SKM-1 treated with dmso at 0.1 percent for 144 hours (cell line): Measurements from ENCODE around the gene GGNBP2.
A peak's percentile ranks its signal among the peaks of the same experiment; 100 is the strongest.
"Not testable (repeated sequence)": the region's sequence is repeated elsewhere in the genome, so short reads cannot be mapped to it uniquely, and the experiment has no call there.

Experiments
- DNase-seq: peaks from one replicate; lab custom pipeline; 2025; ENCODE audit not compliant: unreplicated experiment; lab: John Stamatoyannopoulos, UW

GGNBP2 gene, protein sequence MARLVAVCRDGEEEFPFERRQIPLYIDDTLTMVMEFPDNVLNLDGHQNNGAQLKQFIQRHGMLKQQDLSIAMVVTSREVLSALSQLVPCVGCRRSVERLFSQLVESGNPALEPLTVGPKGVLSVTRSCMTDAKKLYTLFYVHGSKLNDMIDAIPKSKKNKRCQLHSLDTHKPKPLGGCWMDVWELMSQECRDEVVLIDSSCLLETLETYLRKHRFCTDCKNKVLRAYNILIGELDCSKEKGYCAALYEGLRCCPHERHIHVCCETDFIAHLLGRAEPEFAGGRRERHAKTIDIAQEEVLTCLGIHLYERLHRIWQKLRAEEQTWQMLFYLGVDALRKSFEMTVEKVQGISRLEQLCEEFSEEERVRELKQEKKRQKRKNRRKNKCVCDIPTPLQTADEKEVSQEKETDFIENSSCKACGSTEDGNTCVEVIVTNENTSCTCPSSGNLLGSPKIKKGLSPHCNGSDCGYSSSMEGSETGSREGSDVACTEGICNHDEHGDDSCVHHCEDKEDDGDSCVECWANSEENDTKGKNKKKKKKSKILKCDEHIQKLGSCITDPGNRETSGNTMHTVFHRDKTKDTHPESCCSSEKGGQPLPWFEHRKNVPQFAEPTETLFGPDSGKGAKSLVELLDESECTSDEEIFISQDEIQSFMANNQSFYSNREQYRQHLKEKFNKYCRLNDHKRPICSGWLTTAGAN

DNA sequence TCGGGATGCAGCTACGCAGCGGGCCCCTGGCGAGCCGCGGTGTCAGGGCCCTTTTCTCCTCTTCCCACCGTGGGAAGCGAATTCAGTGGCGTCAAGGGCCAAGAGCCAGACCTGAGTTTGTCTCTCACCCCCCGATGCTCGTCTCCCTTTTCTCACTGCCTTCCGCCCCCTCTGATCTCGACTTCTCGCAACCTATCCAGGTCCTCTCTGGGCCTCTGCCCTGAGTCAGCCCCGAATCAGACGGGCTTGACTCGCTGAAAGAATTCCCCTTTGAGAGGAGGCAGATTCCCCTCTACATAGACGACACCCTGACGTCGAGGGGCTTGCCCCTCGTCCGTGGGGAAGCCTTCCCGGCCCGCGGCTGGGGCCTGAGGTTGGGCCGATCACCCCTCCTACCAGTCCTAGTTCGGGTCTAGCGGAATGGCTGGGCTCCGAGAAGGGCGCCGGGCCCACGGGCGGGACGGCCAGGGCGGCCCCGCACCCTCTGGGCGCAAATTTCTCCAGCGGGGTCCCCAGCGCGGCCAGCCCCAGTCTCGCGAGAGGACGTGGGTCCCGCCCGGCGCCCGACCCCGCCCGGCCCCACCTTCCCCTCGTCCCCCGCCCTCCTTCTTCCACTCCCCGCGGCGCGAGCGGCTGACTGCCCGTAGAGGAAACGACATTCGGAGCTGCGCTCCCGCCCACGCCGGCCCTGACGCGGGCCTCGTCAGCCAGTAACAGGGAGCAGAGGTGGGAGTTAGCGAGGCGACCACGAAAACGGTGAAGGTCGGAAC is at the start of gene GGNBP2:
Gene GGNBP2 (plus strand): TSS at position 613 of the 770 bp plus-strand sequence. CDS start 806 bp downstream, outside the sequence.
- DNase-seq, result peak; percentile 73

DNA sequence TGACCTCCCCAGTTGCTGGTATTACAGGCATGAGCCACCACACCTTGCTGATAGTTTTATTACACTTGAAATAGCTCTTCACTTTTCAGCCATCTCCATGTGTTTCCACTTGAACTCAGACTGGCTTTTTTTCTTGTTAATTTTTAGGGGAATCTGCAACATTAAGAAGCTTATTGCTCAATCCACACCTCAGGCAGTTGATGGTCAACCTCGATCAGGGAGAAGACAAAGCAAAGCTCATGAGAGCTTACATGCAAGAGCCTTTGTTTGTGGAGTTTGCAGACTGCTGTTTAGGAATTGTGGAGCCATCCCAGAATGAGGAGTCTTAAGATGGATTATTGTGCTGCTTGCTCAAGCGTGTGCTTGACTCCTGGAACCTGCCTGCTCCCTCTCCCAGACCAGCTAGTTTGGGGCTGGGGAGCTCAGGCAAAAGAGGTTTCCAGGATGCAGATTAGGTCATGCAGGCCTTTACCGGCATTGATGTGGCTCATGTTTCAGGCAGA is 49.6 kb upstream of the GGNBP2 start:
- no peak for DNase-seq

DNA sequence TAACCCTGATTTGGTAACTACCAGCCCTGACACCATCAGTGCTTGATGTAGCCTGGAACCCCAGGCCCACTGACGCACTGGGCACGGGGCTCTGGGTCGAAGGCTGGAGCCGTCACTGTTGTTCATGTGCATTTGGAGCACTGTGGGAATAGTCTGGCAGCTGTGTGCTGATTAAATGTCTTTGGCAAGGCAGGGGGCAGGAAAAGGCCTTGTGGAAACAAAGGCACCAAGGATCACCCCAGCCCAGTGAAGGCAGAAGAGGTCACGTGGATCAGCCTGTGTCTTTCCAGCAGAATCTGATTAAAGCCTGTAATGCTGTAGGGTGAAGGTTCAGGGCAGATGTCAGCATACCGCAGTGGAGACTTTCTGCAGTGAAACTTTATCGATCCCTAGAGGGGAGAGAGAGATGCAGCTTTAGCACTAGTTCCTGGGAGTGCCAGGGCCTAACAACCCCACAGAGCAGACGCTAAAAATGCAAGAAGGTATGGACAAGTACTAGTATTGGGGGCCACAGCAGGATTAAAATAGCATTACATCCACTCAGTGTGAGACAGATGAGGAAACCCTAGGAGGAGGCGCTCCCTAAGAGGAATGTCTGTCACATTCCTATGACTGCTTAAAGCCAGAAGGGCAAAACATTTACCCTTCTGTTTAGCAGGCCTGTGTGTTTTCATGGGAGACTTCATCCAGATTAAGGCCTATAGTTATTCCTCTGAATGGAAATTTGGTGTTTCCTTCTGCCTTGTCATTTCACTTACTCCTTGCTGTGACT is 48.5 kb upstream of the GGNBP2 start:
- DNase-seq, result no peak

DNA sequence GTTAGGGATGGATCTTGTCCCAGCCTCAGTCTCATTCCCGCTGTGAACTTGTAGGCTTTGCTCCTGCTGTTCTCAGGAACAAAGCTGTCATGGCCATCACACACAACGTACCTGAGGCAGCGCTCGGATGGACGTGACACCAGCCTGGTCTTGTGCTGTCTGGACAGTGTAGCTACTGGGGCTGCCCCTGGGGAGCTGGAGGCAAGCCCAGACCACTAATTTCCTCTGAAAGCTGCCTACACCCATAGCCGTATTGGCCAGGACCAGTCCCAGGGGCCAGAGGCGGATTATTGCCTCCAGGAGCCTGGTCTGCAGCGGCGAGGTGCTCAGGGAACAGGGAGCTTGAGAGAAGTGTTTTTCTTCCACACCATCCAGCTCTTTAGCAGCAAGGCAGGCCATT is 46.6 kb upstream of the GGNBP2 start:
- DNase-seq, result no peak

DNA sequence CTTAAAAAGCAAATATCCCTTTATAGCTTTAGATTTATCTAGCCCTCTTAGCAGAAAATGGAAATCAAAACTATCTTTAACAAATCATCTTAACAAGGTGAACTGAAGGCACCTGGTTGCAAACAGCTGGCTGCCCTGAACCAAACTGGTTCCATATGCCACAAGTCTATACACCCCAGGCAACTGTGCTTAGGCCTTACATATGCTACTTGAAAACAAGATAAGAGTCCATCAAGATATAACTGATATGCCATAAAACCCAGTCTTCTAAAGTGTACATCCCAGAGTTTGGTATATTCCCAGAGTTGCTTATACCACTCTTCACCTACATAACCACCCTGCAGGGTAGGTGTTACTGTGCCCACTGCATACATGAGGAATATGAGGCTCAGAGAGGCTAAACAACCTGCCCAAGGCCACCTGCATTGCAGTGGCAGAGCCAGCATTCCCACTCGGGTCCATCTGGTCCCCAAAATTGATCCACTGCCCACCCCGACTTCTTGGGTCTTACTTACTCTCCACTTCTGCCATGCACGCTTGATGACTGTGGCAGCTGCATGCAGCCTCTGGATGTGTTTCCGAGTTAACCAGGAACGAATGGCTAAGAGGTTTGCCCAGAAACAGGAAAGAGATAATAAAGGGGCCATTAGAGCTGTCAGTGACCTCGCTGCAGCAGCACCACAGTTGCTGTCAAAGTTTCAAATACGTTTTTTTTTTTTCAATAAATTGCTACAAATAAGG is 46.0 kb upstream of the GGNBP2 start:
- DNase-seq, result no peak

DNA sequence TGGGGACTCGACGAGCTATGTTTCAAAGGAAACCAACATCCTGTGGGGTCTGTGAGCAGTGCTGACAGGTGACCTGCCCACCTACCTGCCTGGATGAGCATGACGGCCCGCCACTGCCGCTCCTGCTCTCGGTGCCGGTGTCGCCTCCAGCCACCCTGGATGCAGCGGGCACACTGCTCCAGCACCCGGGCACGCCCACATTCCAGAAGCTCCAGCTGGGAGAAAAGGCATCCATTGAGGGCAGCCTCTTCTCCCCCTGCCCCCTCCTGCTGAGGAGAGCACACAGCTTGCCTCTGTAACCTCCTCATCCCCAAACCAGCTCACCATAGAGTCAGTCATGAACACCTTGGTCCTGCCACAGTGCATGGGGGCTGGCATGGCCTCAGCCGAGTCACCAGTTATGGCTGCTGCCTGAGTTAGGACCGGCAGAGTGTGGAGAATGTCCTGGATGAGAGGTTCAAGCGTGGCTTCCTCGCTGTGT is 43.9 kb upstream of the GGNBP2 start:
- DNase-seq, result no peak

DNA sequence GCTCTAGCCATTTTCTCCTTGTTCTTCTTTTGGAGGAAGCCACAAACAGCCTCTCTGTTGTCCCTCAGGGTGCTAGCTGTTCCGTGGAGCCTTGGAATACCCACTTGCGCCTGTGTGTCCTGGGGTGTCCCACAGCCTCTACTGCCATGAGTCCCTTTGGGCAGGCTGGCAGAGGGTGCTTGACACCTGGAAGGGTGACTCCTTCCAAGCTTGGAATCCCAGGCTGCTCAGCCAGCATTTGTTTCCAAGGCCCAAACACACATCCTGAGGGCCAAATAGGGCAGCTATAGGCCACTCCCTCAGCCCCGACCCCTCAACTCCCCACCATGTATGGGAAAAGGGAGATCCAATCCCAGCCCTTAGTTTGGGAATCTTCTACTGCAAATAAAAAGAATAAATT is 43.4 kb upstream of the GGNBP2 start:
- no peak for DNase-seq

DNA sequence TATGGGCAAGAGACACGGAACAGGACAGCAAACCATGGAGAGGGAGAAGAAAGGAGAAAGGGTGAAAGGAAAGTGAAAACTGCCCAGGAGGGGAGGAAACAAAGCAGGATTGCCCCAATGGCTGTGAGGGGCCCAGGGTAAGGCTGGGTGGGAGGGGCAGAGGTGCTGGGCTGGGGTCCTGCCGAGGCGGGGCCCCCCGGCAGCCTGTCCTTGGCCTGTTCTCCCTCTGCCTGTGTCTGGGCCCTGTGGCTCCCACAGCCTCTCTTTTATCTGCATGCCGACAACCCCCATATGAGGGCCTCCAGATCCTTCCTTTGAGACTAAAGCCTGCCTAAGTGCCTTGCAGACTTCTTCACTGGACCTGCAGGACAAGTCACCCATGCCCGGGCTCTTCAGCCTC is 42.8 kb upstream of the GGNBP2 start:
- no peak for DNase-seq

DNA sequence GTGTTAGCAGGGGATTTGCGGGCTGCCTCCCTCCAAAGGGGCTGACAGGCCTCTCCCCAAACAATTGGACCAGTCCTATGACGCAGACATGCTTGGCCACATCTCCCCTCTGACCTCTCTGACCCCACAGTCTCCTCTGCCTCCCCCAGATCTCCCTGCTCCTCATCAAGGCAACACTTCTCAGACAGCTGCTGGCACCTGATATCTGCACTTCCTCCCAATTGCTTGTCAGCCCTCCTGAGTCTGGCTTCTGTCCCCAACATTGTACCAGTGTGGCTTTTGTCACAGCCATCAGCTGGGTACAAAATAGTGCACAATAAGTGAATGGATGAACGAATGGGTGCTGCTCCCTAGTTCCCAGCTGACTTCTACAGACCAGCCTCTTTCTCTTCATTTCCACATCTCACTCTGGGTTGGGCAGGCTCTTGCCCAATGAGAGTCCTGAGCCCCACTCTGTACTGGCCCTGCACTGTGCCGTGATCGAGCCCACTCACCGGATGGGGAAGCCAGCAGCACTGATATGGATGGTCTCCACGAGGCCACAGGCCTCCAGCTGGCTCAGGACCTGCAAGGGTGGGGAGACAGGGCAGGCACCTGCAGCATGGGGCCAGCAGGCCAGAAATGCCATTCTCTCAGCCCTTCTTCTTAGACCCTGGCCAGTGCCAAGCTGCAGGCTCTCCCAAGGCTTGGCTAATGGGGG is 41.1 kb upstream of the GGNBP2 start:
- DNase-seq, result no peak

DNA sequence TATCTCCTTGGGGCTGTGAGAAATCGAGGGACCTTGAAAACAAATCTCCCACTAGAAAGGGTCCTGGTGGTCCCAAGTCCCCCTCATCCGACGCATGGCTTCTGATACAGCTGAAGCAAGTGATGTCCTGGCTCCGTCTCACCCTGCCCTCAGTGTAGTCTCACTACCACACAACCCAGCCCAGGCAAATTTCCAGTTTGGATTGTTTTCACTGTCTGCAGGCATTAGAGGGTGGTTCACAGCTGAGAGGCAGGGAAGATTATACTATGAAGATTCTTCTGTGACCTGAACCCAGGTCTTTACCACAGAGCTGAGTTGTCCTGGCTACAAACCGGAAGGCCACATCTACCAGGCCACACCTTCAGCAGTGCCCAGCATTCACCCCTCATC is 40.6 kb upstream of the GGNBP2 start:
- no peak for DNase-seq

DNA sequence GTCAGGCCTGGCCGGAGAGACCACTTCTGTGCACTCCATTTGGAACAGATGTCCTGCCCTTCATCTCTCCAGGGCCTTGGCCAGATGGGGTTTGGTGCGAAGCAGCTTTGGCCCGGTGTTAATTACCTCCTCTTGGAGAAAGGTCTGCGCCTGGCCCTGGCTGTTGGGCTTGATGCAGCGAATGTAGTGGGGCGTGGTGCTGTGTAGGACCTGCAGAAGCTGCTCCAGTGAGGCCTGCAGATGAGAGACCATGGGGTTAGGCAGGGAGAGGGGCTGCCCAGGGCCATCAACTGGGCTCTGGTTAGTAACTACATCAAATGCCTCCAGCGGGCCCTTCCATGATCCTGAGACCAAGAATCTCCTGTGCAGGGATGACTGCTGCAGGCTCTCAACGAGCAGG is 39.5 kb upstream of the GGNBP2 start:
- no peak for DNase-seq

DNA sequence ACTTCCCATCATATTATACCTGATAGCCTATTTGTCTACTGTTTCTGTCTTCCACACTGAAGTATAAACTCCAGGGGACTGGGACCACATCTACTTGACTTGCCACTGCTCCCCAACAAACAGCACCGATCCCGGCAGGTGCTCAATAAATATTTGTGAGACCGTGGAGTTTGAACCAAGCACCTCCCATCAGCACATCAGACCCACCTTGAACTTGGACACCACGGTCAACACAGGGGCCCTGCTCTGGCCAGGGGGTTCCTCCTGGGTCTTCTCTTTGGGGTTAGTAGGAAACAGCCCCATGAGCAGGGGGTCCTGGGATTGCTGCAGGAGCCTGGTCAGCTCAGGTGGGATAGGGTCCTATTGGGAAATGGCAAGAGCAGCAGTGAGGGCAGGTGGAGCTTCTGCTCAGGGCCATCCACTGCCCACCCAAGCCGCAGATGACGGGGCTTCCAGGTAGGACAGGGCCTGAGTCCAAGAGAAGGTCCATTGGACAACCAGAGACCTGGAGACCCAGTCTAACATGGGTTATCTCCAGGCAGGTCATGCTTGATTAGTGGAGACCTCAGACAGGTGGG is 38.4 kb upstream of the GGNBP2 start:
- DNase-seq, result no peak

DNA sequence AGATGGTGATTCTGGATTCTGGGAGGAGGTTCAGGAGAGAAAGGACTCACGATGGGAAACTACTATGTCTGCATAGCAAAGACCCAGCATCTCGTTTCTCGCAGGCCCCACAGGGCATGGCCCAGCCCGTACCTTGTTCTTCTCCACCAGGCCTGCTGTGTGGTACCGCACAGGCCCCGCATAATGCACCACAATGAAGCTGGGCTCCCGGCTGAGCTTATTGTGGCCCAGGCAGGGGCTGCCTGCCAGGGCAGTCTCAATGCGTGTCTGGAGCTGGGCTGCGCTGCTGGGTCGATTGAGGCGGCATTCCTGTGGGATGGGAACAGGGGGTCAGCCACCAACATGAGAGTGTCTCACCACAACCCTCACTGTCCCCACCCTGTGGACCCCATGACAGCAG is 37.9 kb upstream of the GGNBP2 start:
- DNase-seq, result no peak

DNA sequence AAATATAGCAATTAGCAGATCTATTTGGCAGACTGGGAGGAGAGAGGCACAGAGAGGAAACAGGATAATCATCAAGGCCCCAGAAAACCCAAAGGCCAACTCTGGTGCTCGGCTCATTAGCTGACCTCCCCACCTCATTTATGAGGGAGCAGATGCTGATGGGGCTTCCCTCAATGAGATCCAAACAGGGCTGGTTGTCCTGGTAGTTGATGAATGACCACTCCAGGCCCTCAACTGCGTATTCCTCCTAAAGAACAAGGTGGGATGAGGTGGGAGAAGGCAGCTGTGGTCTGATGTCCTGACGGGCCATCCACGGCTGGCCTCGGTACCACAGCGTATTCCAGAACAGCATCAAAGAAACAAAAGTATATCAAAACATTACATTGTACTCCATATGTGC is 37.5 kb upstream of the GGNBP2 start:
- no peak for DNase-seq

DNA sequence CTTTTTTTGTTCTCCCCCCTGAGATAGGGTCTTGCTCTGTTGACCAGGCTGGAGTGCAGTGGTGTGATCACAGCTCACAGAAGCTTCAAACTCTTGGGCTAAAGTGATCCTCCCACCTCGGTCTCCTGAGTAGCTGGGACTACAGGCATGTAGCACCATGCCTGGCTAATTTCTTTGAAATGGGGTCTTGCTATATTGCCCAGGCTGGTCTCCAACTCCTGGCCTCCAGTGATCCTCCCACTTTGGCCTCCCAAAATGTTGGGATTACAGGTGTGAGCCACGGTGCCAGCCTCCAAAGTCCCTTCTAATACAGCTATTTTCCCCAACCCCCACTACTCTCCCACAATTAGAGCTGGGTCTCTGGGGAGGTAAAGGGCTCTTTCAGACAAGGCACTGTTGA is 36.3 kb upstream of the GGNBP2 start:
- not testable (repeated sequence) for DNase-seq

DNA sequence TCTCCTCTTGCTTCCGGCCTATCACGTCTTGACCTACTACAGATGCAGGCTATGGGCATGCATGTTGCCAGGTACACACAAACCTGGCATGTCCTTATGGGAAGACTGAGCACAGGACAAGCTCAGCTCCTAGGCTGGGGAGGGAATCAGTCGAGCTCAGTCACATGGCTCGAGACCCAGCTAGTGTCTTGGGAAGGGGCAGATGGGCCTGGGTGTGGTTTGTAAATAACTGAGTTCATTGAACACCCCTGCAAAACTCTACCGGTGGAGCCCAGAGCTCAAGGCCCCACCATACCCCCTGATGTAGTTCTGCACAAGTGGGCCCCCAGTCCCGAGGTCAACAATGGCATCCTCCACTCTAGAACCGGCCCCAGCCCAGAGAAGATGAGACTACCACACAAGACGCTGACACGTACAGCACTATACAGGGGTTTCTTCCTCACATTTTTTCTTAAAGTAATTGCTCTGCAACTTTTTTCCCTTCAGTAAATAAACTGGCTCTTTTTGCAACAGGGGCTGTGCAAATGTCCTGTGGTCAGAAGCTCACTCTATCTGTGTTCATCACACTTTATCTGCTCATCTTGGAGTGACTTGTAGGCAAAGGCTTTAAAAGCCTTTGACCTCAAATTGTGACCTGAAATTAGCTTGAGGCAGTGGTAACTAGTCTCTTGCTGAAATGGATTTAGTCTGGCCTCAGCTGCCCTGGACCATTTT is 35.3 kb upstream of the GGNBP2 start:
- DNase-seq, result no peak

DNA sequence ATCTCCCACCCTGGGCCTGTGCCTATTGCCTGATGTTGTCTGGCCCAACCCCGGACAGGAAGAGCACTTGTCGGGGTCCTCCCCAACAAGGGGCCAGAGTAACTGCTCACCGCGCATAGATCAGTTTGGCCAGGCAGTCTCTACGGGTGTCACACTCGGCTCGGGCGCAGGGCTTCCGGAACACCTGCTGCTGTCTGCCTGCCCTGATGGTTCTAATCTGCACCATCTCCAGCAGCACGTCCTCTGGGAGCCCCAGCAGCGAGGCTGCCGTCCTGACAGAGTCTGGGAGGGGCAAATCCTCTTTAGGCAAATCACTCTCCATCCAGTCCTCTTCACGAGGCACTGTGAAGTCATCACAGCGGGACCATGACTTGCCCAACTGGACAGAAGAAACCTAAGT is 34.1 kb upstream of the GGNBP2 start:
- no peak for DNase-seq

DNA sequence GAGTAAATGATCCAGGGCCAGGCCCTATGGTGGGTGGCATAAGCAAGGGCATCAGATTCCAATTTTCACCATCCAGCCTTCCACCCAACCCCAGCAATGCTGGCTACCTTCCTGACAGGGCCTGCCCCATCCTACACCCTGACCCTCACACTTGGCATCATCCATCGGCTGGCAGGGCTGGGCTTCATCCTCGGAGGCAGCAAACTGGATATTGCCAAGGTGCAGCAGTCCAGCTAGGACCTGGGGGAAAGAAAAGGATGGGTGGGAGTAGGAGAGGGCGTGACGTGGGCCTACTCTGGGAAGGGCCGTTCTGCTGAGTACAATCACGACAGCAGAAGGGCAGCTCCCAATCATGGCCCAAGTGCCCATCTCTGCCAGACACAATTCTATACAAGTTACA is 33.5 kb upstream of the GGNBP2 start:
- DNase-seq, result no peak
